Measurements from ENCODE around the gene MYOZ1.
"Not testable (repeated sequence)": the region's sequence is repeated elsewhere in the genome, so short reads cannot be mapped to it uniquely, and the experiment has no call there.

DNA sequence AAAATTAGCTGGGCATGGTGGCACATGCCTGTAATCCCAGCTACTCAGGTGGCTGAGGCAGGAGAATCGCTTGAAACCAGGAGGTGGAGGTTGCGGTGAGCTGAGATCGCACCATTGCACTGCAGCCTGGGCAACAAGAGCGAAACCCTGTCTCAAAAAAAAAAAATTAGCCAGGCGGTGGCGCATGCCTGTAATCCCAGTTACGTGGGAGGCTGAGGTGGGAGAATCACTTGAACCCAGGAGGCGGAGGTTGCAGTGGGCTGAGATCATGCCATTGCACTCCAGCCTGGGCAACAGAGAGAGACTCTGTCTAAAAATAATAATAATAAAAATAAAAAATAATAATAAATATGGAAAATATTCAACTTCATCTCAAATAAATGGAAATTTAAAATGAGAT, 24.1 kb downstream of the MYOZ1 start:
- TF ChIP-seq, protein P1, sequence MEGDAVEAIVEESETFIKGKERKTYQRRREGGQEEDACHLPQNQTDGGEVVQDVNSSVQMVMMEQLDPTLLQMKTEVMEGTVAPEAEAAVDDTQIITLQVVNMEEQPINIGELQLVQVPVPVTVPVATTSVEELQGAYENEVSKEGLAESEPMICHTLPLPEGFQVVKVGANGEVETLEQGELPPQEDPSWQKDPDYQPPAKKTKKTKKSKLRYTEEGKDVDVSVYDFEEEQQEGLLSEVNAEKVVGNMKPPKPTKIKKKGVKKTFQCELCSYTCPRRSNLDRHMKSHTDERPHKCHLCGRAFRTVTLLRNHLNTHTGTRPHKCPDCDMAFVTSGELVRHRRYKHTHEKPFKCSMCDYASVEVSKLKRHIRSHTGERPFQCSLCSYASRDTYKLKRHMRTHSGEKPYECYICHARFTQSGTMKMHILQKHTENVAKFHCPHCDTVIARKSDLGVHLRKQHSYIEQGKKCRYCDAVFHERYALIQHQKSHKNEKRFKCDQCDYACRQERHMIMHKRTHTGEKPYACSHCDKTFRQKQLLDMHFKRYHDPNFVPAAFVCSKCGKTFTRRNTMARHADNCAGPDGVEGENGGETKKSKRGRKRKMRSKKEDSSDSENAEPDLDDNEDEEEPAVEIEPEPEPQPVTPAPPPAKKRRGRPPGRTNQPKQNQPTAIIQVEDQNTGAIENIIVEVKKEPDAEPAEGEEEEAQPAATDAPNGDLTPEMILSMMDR (IDR thresholded peaks at IDR 0.05; ENCODE audit: insufficient read depth, low read length, poor library complexity, severe bottlenecking) = not testable (repeated sequence)
- not testable (repeated sequence) for TF ChIP-seq EZH2phosphoT487 (conservative IDR thresholded peaks at IDR 0.05; ENCODE audit: low read length)

Data from SU-DHL-6 (cell line).